ENCODE results near the gene LIN7B. TPM values are rescaled to one million over a fixed set of nuclear protein-coding genes. Genes with fewer than 3 reads are reported as not detected.
"Not testable (repeated sequence)": the region's sequence is repeated elsewhere in the genome, so short reads cannot be mapped to it uniquely, and the experiment has no call there.

LIN7B gene
- total RNA-seq, 4 donors from 2014 or later, result 53.9 to 62.5 (median 54.7) TPM

- 6 to 20% methylated on average over 21 of the region's 21 CpGs for WGBS, 2 donors
- intact Hi-C loops (cut with DNase I; ENCODE audit: low total_unique reads), result loop anchor here (10.0 kb wide), 1 partner anchor 148 kb away; the partner anchor contains the start of genes GYS1 and RUVBL2
- peak; percentile 76 to 94 for DNase-seq (ENCODE audit: low spot score in 2 of 2)
- no peak for TF ChIP-seq CTCF (IDR thresholded peaks at IDR 0.05)
- TF ChIP-seq POLR2A (IDR thresholded peaks at IDR 0.05), result no peak
- peak overlapping the region; percentile 24 for H3K4me3 ChIP-seq (ENCODE audit: low read depth, poor library complexity, severe bottlenecking)
These were observed 28.7 kb downstream of the LIN7B start for GRCh38 chr19:49142866-49143335.

GRCh38 chr19:49145573-49146407 is 31.6 kb downstream of the LIN7B start:
- no peak for TF ChIP-seq CTCF (IDR thresholded peaks at IDR 0.05)
- TF ChIP-seq POLR2A (IDR thresholded peaks at IDR 0.05), result no peak
- DNase-seq (ENCODE audit: low spot score in 2 of 2), result peak in 1 of 2 donors; percentile 95
- no peak overlapping the region for H3K4me3 ChIP-seq (ENCODE audit: low read depth, poor library complexity, severe bottlenecking)
- 9 to 14% methylated on average over 20 to 30 of the region's 30 CpGs for WGBS, 2 donors
- intact Hi-C loops (cut with DNase I; ENCODE audit: low total_unique reads), result loop anchor here (5.0 to 10.0 kb wide), 2 partner anchors 48 to 151 kb away; partner anchors contain the start of genes GYS1 and RUVBL2

- 38 to 45% methylated on average over 6 to 7 of the region's 7 CpGs for WGBS, 2 donors
- not testable (repeated sequence) for H3K4me3 ChIP-seq (ENCODE audit: low read depth, poor library complexity, severe bottlenecking); DNase-seq (ENCODE audit: low spot score in 2 of 2)
- intact Hi-C loops (cut with DNase I; ENCODE audit: low total_unique reads), result loop anchor here (5.0 to 10.0 kb wide), 2 partner anchors 49 to 152 kb away; partner anchors contain the start of genes GYS1 and RUVBL2
These were observed 32.2 kb downstream of the LIN7B start for GRCh38 chr19:49146408-49146770.

- no peak for DNase-seq (ENCODE audit: low spot score in 2 of 2)
- 49 to 67% methylated on average over 11 of the region's 11 CpGs for WGBS, 2 donors
- no peak overlapping the region for H3K4me3 ChIP-seq (ENCODE audit: low read depth, poor library complexity, severe bottlenecking)
- intact Hi-C loops (cut with DNase I; ENCODE audit: low total_unique reads), result loop anchor here (5.0 to 10.0 kb wide), 2 partner anchors 51 to 153 kb away; partner anchors contain the start of genes GYS1 and RUVBL2
- TF ChIP-seq POLR2A (IDR thresholded peaks at IDR 0.05) (no peak), CTCF (IDR thresholded peaks at IDR 0.05) (no peak)
These were observed 34.0 kb downstream of the LIN7B start for GRCh38 chr19:49148044-49148682.

GRCh38 chr19:49148784-49149651 is 34.8 kb downstream of the LIN7B start:
- no peak for TF ChIP-seq POLR2A (IDR thresholded peaks at IDR 0.05)
- TF ChIP-seq CTCF (IDR thresholded peaks at IDR 0.05), result no peak
- peak overlapping the region; percentile 63 for H3K4me3 ChIP-seq (ENCODE audit: low read depth, poor library complexity, severe bottlenecking)
- 1 to 3% methylated on average over 36 to 46 of the region's 49 CpGs for WGBS, 2 donors
- intact Hi-C loops (cut with DNase I; ENCODE audit: low total_unique reads), result loop anchor here (5.0 to 10.0 kb wide), 2 partner anchors 52 to 154 kb away; partner anchors contain the start of genes GYS1 and RUVBL2
- DNase-seq (ENCODE audit: low spot score in 2 of 2), result peak; percentile 96 to 99

Measured in lower leg skin (tissue), 4 donors.